Prostate gland (tissue), 2 donors: ENCODE results near the gene DRGX. TPM values are rescaled to one million over a fixed set of nuclear protein-coding genes. Genes with fewer than 3 reads are reported as not detected.

Source experiments
- DNase-seq: peaks from one replicate; pipeline ENCODE4 v3.0.0-alpha.2; 2019; ENCODE audit warnings: low spot score
- H3K27ac ChIP-seq, 2 donors: fragments of 200-600 bp; sonication (generic); 2 replicates each; pipeline ENCODE4 v1.5.1; 2017 to 2019
- H3K27me3 ChIP-seq: fragments of 200-600 bp; sonication (generic); replicated peaks from 2 replicates; pipeline ENCODE4 v1.5.1; 2019; ENCODE audit not compliant: insufficient read depth
- H3K36me3 ChIP-seq, 2 donors: fragments of 200-600 bp; sonication (generic); 1 replicate in 1 of 2; 2 replicates in 1 of 2; pipeline versions ENCODE4 v1.5.1 to v1.8.1; 2017 to 2019
- H3K4me1 ChIP-seq: fragments of 200-600 bp; sonication (generic); replicated peaks from 2 replicates; pipeline ENCODE4 v1.5.1; 2019
- H3K4me3 ChIP-seq, 2 donors: fragments of 200-600 bp; sonication (generic); 2 replicates each; pipeline ENCODE4 v1.5.1; 2017 to 2019
- H3K9me3 ChIP-seq: fragments of 200-600 bp; sonication (generic); 2 replicates; pipeline ENCODE4 v1.5.1; 2017
- POLR2A ChIP-seq: fragments of 450-650 bp; IDR thresholded peaks from one replicate; pipeline ENCODE4 v1.6.1; 2016; ENCODE audit warnings: antibody characterized with exemption, mild to moderate bottlenecking
- POLR2AphosphoS5 ChIP-seq: sonication (generic); formaldehyde crosslinking; IDR thresholded peaks from one replicate; pipeline ENCODE4 v1.6.1; 2017; ENCODE audit warnings: antibody characterized with exemption
- WGBS: methylation state at CpG from one replicate; pipeline ENCODE4 v1.1.5; 2018; 5-methylcytosine and 5-hydroxymethylcytosine counted together
- intact Hi-C: fragments of 100-400 bp; cut with DNase I; formaldehyde crosslinking; loops from one replicate; pipeline ENCODE4 v1.14.2; 2022
- total RNA-seq, 2 donors: library from RNA; depleted of rRNA; stranded (reverse); fragments of >200 nt; gene quantifications; one replicate each; pipeline ENCODE4 v1.1.0, GENCODE V29; 2016
- TF ChIP-seq, protein P1 (sequence below), 4 experiments: fragments of 200-600 bp in 2 of 4; fragments of 450-650 bp in 2 of 4; sonication (generic) in 2 of 4; IDR thresholded peaks; 1 replicate in 3 of 4; 2 replicates in 1 of 4; pipeline ENCODE4 v1.5.1; 2016 to 2019; ENCODE audit warnings: antibody characterized with exemption in 4 of 4, mild to moderate bottlenecking in 2 of 4, moderate library complexity in 2 of 4

DRGX gene
- total RNA-seq, 2 donors from 2014 or later: not detected

GRCh38 chr10:49361735-49362568 lies 33.9 kb downstream of the DRGX start:
- intact Hi-C loops: no loop called here
- H3K9me3 ChIP-seq: no peaks in the 10 kb centered on the region
- H3K36me3 ChIP-seq: no peaks in the 10 kb centered on the region
- WGBS: 71% methylated on average over 11 of the region's 11 CpGs
- H3K4me3 ChIP-seq: no peak overlapping the region
- H3K4me1 ChIP-seq: no peaks in the 10 kb centered on the region
- no peak for TF ChIP-seq POLR2A
- no peak for TF ChIP-seq POLR2AphosphoS5
- TF ChIP-seq, protein P1, sequence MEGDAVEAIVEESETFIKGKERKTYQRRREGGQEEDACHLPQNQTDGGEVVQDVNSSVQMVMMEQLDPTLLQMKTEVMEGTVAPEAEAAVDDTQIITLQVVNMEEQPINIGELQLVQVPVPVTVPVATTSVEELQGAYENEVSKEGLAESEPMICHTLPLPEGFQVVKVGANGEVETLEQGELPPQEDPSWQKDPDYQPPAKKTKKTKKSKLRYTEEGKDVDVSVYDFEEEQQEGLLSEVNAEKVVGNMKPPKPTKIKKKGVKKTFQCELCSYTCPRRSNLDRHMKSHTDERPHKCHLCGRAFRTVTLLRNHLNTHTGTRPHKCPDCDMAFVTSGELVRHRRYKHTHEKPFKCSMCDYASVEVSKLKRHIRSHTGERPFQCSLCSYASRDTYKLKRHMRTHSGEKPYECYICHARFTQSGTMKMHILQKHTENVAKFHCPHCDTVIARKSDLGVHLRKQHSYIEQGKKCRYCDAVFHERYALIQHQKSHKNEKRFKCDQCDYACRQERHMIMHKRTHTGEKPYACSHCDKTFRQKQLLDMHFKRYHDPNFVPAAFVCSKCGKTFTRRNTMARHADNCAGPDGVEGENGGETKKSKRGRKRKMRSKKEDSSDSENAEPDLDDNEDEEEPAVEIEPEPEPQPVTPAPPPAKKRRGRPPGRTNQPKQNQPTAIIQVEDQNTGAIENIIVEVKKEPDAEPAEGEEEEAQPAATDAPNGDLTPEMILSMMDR (IDR thresholded peaks at IDR 0.05): no peak
- DNase-seq: no peak
- H3K27me3 ChIP-seq: peaks cover 4% of the 10 kb centered on the region
- no peak overlapping the region for H3K27ac ChIP-seq

DNA sequence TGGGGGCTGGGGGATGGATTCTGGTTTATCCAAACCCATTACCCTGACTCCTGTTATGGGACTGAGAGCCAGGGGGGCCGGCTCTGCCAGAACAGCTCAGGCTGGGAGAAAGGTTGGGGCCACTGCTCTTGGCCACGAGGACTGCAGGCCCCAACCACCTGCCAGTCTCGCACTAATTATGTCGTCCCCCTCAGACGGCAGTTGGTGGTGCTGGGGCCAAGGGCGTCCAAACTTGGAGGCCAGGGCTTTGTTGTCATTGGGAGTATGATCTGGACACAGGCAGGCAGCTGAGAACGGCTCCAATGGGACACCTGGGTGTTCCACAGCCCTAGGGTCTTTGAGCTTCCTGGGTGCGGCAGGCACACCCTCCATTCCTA lies 34.7 kb downstream of the DRGX start:
- 72% methylated on average over 8 of the region's 8 CpGs for WGBS
- DNase-seq: no peak
- Histone ChIP-seq H3K27me3 (peaks cover 4% of the 10 kb centered on the region), H3K27ac (no peak overlapping the region), H3K4me3 (no peak overlapping the region), H3K36me3 (no peaks in the 10 kb centered on the region), H3K4me1 (no peaks in the 10 kb centered on the region), H3K9me3 (no peaks in the 10 kb centered on the region)
- TF ChIP-seq POLR2A (no peak), POLR2AphosphoS5 (no peak)
- TF ChIP-seq, protein P1 (IDR thresholded peaks at IDR 0.05): no peak
- intact Hi-C loops: no loop called here

DNA sequence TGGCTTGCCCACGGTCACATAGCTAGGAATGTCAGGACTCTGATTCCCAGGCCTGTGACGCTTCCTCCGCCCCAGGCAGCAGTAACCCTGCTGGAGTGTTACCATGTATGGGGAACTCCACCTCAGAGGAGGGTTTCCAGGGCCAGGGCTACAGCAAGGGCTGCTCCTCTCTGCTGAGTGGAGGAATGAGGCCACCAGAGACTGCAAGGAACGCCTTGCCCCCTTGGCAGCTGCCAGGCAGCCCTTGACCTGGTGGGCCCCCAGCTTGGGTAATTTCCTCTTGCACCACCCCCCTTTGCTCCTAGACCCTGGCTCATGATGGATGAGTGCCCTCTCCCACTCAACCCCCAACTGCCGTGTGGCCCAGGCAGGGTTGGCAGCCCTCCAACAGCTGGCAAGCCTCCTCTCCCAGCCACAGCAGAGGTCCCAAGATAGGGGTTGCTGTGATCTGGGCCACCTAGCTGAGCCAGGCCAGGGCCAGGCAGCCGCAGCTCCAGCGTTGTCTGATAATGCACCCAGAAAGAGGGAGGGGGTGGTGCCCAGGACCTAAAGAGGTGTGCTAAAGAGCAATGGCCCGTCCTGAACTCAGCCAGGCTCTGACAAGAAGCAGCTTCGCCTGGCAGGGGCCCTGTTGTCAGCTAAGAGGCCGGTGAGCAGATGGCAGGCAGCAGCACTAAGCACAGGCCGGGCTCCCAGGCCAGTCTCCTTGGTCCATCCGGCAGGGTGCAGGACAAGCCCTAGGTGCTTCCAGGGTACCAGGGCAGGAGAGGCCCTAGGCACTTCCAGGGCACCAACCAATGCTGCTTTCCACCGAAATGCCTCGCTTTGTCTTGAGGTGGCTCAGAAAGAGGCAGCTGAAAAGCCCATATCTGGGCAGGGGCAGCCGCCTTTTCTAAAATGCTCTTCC lies 35.4 kb downstream of the DRGX start:
- Histone ChIP-seq H3K4me1 (no peaks in the 10 kb centered on the region), H3K27me3 (peaks cover 4% of the 10 kb centered on the region), H3K36me3 (no peaks in the 10 kb centered on the region), H3K4me3 (no peak overlapping the region), H3K9me3 (no peaks in the 10 kb centered on the region), H3K27ac (no peak overlapping the region)
- DNase-seq: no peak
- intact Hi-C loops: no loop called here
- WGBS: 65% methylated on average over 15 of the region's 15 CpGs
- TF ChIP-seq POLR2AphosphoS5: no peak
- TF ChIP-seq, protein P1 (IDR thresholded peaks at IDR 0.05): no peak
- no peak for TF ChIP-seq POLR2A

DNA sequence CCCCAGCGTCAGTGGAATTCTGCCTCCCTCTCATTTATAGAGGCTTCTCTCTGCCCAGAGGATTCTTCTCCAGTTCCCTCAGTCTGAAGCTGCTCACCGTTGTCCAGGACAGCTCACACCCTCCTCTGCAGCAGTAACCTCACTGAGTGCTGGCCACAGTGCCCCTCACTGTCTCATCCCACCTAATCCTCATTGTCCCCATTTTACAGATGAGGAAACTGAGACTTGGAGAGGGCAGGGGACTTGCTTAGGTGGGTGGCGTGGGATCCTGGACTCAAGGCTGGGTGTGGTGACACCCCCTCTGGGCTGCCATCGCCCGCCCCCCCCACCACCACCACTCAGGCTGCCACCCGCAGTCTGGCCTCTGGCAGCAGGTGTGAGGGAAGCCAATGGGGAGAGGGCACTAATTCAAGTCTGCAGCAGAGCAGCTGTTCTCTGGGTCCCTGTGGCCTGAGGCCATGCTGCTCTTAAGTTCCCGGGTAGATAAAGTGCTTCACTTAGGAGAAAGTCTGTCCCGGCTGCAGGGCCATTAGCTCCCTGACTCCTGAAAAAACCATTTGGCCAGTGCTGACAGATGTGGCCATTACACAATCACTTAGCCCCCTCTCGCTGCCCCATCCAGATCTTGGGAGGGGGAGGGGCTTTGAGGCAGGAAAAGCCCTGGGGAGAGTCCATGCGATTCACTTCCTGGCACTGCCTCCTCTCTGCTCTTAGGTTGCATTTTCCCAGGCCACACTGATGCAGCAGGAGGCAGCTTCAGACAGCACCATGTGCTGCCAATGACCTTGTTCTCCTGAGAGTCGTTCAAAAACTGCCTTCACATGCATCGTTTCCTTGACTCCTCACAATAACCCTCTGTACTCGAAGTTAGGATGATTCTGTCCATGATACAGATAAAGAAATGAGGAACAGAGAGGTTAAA lies 36.3 kb downstream of the DRGX start:
- intact Hi-C loops: no loop called here
- no peaks in the 10 kb centered on the region for H3K4me1 ChIP-seq
- no peak overlapping the region for H3K27ac ChIP-seq
- DNase-seq: no peak
- TF ChIP-seq POLR2A (no peak), POLR2AphosphoS5 (no peak)
- TF ChIP-seq, protein P1 (IDR thresholded peaks at IDR 0.05): no peak
- H3K27me3 ChIP-seq: peaks cover 4% of the 10 kb centered on the region
- H3K9me3 ChIP-seq: no peaks in the 10 kb centered on the region
- H3K36me3 ChIP-seq: no peaks in the 10 kb centered on the region
- 55% methylated on average over 12 of the region's 13 CpGs for WGBS
- H3K4me3 ChIP-seq: no peak overlapping the region
